Superior temporal gyrus (tissue), 1 donor: ENCODE results near the gene MAGEF1.

Experiments
- DNase-seq: peaks from one replicate; pipeline ENCODE4 v3.0.0-alpha.2; 2016; ENCODE audit errors: extremely low spot score

The MAGEF1 gene, protein sequence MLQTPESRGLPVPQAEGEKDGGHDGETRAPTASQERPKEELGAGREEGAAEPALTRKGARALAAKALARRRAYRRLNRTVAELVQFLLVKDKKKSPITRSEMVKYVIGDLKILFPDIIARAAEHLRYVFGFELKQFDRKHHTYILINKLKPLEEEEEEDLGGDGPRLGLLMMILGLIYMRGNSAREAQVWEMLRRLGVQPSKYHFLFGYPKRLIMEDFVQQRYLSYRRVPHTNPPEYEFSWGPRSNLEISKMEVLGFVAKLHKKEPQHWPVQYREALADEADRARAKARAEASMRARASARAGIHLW

DNA sequence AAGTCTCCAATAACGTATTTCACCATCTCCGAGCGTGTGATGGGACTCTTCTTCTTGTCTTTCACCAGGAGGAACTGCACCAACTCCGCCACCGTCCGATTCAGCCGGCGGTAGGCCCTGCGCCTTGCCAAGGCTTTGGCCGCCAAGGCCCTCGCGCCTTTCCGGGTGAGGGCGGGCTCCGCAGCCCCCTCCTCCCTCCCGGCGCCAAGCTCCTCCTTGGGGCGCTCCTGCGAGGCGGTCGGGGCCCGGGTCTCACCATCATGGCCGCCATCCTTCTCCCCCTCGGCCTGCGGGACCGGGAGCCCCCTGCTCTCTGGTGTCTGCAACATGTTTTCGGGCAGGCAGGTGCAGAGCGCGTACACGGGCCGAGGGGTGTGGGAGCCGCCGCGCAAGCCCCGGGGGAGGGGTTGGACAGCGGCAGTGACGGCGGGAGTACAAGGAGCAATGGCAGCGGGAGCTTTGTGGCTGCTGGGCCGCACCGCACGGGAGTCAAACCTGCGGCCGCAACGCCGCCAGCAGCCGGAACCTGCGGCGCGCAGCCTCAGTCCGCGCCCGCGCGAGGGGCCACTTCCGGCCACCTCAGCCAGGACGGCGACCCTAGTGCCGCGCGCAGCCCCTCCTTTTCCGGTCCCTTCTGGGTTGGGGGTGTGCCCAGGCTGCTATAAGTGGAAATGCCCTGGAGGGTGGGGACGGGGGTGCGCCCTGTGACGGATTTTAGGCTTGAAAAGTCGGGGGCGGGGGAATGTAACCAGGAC, at the start of gene MAGEF1:
Gene MAGEF1 (minus strand): TSS at position 572 of the 755 bp plus-strand sequence. CDS start 243 bp downstream, at position 329.
- peak; percentile 48 for DNase-seq

DNA sequence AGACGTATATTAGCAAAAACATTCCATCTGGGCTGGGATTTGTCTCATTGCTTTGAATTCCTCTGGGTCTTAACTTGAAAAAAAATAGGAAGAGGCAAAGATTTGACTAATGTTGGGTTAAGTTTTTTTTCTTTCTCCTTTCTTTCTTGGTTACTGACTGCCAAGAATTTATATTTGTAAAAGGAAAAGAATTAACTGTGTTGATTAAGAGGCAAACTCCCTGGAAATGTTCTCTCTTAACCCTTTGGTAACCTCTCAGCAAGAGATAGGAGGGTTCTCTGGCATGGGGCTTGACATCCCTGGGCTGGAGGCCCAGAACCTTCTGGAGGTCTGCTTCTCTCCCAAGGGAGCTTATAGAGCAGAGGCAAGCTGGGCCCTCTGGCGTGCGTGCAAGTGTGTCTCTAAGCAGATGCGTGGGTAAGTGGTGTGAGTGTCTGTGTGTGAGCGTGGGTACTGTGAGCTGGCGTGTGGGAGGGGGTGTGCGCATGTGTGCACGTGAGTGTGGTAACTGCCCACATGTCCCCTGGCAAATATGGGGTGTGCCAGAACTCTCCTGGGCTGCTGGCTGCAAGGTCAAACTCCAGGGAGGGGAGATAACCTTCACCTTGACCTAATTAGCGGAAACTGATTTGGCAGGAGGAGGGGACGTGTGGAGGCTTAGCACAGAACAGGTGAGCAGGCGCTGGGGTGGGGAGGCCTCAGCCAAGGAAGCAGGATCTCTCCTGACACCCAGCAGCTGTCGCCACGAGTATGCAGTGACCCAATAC, 49.4 kb upstream of the MAGEF1 start:
- no peak for DNase-seq

DNA sequence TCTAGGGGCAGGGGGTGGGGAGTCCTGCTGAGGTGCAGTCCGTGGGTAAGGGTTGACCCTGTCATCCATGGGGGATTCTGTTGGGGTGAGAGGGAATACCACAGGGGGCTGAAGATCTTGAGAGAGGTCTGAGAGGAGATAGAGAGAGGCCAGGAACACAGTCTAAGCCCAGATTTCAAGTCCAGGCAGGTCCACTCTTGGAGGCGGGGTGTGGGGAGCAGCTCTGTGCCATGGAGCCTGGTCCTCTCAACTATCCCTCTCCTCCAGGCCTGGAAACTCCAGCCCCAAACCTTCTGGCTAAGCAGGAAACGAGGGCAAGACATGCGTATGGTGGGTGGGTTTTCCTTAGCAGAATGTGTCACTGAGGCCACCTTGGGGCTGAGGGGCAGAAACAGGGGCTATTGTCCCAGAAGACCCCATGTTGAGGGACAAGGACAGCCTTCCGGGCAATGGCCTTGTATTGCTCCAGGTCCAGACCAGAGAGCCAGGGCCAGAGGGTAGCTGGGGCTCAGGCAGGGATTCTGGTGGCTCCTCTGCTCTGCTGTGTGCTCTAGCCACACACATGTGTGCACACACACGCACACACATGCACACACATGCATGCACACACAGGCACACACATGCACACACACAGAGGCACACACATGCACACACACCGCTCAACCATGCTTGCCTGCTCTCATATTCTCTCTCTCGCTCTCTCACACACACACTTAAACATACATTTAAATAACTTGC, 48.6 kb upstream of the MAGEF1 start:
- no peak for DNase-seq

DNA sequence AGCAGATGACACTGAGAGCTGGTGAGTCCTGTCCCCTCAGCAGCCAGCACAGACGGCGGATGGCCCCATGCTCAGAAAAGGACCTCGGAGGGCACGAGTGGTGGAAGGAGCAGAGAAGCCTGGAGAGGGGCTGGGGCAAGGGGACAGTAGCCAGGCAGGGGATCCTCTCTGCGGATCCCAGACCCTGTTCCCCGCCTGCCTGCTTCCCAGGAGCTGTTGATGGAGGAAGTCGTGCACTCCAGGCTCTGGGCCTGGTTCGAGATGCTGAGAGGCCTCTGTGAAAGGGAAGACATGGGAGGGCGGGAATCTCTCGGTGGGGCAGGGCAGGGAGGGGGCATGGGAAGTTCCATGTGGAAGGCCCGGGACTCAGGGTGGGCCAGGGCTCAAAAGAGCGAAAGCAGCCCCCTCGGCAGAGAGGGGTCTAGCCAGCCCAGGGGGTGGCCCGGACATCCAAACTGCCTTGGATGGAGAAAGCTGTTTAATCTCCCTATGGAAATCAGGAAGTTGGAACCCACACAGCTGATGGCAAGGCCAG, 47.9 kb upstream of the MAGEF1 start:
- no peak for DNase-seq

DNA sequence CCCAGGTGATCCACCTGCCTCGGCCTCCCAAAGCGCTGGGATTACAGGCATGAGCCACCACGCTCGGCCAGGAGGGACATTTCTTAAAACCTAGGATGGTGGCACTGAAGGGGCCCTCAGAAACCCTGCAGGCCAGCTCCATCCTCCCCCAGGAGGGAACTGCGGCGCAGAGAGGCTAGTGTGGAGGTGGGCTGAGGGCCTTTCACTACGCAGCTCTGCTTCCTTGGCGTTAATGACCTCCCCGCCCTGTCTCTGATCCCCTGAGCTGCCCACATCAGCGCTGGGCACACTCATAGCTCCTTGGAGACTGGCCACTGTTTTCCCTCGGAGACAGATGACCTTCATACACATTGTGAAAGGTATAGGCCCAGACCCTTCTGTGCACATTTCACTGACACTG, 46.2 kb upstream of the MAGEF1 start:
- no peak for DNase-seq

DNA sequence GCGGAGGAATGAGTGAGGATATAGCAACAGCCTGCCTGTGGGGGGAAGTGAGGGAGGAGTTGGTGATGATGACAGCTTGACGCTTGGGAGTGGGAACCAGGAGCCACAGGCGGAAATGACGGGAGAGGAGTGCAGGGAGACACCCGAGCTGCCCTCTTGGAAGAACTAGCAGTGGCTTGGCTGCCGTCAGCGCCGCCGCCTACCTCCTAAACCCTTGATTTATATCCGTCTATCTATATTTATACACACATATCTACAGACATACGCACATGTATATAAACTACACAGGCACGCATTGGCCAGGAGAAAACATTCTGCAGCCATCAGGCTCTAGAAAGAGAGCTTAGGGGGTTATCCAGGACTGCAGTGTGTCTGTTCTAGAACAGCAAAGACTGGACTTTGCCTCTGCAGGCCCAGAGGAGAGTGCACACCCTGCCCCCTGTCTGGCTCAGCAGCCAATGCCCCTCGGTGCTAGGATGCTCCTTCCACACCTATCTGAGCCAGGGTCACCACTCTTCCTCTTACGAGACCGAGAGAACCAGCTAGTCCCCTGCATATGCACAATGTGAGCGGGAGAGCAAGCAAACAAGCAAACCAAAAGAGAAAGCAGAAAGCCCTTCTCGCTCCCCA, 45.3 kb upstream of the MAGEF1 start:
- DNase-seq, result peak; percentile 64

DNA sequence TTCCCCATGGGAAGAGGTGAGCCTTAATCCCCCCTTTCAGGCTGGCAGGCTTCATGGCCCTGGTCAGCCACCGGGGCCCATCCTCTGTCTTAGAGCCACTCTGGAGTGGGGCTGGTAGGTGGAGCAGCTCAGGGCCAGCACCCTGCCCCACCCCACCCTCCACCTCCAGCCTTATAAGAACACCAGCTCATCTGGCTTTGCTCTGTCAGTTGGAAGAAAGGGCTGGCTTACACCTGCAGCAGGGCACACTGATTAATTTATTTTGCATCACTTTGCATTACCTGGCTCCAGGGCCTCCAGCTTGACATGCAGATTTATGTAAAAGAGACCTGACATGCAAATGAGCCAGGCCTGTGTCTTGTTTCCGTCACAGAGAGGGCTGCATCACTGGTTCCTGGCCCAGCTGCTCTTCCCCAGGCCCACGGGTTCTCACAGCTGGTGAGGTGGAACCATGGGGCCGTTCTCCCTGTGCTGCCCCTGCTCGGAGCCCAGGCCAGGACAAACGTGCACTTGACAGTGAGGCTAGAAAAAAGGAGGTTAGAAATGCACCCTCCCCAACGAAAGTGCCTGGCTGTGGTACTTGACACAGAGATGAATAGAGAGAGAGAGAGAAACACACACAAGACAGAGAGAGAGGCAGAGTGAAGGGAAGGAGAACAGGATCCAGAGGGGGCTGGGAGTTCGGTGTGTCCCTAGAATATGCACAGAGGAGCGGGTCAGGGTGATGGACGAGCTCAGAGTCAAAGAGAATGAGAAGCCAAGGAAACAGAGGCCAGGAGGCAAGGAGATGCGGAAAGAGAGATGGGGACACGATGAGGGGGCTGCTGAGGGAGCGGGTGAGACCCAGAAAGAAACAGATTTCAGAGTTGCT, 44.5 kb upstream of the MAGEF1 start:
- DNase-seq, result no peak

DNA sequence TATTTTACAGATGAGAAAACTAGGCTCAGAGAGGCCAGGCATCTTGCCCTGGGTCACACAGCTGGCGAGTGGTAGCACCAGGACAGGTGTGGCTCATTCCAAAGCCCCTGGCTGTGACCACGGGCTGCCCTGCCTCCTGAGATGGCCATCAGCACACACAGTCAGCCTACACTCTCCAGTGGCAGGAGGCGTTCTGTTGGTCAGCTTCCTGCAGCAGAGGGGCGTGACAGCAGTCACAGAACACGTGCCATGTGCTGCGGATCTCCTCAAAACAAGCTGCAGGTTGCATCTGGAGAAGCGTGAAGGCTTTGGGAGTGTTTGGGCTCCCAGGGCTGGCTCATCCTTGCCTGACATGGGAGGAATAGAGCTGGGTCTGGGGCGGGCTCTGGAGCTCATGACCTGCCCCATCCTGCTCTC, 43.5 kb upstream of the MAGEF1 start:
- DNase-seq, result no peak

DNA sequence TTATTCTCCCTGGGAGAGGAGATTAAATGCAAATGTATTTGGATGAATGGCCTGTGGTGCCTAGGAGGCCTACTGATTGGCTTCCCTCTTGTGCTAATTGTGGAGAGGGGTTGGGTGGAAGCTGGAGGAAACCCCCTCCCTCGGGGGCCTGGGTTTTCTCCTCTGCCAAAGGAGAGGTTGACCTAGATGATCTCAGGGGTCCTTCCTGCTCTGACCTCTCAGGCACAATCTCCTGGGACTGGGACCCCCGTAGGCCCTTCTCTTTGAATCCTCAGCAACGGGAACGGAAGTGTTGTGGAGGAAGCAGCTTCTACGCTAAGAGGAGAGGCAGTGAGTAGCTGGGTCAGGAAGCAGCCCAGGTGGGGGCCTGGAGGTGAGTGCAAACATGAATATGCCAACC, 40.5 kb upstream of the MAGEF1 start:
- DNase-seq, result no peak

DNA sequence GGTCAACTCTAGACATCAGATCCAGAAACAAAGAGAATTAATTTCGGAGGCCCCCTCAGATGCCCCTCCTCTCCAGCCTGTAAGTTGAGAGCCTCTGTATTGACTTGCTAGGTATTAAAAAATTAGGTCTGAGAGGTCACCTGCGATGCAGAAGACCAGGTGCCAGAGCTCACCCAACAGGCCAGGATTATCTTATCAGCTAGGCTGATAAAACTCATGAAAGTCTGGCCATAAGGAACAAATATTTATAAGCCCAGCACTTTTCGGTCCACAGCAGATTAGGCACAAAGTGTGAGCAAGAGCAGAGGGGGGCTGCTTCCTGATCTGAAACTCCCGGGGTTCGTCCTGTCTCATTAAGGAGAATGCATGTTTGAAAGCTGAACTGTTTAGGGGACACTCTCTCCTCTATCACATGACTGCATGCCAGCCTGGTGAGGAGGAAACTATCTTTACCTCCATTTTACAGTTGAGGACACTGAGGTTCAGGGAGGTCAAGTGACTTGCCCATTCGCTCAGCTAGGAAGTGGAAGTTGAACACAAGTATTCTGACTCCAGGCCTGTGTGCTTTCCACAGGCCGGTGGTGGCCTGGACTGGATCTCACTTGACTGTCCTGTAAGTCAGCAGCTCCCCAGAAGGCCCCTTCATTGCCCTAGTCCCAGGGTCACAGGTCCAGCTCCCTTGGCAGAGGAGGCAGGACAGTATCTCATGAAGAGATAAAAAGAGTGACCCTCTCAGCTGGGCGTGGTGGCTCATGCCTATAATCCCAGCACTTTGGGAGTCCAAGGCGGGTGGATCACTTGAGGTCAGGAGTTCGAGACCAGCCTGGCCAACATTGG, 39.6 kb upstream of the MAGEF1 start:
- no peak for DNase-seq

DNA sequence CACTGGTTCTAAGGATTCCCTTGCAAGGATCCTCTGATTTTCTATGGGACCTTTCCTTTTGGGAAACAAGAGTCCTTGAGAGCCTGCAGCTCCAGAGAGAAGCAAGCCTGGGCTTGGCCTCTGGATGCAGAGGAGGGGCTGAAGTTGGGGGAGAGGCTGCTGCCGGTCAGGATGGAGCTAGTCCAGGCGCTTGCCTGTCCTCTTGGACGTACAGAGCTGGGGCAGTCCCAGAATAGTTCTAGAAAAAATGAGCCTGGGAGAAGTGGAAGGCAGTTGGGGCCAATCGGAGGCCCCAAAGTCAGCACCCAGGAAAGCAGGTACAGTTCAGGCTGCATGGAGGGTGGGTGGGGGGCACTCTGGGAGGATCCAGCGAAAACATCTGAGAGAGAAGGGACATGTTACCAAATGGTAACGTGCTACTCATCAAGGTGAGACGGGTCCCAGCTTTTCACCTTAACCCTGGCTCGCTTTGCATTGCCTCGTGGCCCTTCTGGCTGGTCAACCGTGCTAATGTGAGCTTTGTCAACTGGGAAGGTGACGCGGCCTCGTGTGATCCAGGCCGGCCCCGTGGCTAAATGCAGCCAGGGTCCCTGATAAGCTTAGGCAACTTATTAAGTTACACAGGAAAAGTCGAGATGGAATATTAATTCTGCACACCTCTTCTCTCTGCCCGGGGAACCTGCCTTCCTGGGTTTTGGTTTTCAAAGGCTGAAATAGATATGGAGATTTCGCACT, 38.7 kb upstream of the MAGEF1 start:
- no peak for DNase-seq

DNA sequence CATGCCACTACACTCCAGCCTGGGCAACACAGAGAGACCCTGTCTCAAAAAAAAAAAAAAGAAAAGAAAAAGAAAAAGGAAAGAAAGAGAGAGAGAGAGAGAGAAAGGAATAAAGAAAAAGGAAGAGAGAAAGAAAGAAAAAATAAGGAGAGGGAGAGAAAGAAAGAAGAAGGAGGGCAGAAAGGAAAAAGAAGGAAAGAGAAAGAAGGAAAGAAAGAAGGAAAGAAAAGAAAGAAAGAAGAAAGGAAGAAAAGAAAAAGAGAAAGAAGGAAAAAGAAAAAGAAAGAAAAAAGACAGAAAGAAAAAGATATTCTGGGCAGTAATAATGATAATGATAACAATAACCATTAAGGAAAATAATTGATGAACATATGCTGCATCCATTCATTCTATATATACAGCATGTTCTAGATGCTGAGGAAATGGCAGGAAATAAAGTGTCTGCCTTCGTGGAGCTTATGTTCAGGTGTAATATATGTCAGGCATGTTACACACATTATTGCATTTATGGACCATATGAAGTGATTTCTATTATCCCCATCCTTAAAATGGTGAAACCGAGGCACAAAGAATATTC, 37.4 kb upstream of the MAGEF1 start:
- no peak for DNase-seq

DNA sequence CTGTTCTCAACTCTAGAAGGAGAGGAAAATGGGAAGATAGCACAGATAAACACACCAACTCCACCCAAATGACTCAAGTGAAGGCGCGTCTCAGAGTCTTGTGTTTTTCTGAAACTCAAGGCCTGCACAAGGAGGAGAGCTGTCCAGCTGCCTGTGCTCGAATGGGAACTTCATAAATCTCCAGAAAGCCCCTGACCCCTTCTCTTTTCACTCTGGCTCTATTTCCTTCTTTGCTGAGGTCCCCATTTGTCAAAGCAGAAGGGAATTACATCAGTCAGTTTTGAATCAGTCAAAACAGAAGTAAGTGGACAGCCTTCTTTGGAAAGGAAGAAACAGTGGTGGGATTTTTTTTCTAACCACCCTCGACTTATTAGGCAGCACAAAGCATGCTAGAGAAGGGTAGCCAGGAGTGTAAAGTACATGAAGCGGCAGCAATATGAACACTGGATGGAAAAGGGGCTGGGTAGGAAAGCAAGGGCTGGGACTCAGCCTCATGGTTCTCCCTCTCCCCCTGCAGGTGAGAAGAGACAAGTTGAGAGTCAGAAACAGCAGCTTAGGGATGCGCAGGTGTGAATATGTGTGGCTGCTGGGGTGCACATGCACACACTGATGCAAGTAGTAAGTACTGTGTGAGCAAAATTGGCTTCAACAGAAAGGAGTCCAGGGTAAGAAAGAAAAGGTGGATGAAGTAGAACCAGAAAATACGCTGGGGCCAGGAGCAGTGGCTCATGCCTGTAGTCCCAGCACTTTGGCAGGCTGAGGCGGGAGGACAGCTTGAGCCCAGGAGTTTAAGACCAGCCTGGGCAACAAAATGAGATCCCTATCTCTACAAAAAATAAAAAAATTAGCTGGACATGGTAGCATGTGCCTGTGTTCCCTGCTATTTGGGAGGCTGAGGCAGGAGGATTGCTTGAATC, 36.6 kb upstream of the MAGEF1 start:
- DNase-seq, result no peak

DNA sequence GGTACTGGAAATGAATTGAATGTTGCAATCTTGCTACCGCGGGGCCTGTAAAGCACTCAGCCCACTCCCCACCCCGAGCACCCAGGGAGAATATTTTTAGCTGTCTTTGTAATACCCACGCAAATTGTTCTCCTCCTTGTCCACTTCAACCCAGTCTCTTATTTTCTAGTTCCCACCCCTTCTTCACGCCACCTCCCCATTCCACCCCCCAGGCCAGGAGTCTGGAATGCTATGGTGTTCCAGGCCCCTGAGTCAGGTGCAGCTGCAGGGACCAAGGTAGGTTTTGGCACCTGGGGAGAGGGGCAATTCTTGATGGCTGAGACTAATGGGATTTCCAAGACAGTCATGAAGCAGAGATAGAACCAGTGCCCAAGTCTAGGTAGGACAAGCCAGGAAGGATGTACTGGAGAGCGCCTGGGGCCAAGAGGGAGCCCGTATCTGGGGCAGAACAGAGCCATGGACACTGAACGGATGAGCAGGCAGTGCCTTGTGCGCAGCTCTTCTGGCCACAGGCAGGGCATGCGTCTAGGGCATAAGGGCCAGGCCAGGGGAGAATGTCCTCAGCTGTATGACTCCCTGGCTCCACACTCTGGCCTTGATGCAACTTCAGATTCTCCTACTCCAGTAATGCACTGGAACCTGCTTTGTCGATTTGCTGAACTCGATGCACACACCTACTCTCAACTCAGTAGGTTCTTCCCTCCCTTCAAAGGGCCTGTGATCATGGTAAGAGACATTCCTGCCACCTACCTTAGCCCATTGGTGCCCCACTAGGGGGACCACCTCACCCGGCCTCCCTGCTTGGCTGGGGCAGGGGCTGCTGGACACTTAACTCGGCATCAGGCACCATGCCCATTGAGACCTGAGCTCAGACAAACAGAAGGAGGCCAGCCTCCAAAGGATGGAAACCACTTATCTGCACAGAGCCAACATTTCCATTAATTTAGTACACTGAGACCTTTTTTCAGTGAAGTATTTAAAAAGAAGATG, 34.6 kb upstream of the MAGEF1 start:
- no peak for DNase-seq

DNA sequence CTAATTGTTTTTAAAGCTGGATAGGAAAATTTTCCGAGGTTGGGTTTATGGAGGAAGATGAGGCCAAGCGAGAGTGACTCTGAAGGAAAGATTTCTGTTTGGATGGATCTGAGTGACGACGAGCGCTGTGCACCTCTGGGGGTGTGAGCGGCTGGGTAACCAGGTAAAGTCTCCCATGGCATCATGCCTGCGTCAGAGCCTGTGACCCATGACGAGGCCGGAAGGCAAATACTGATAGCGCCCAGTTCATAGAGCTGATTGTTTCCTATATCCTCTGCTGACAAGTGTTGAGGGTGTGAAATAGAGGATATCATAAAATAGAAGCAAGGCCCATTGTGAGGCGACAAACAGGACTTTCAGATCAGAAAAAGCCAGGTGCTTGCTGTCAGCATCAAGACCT, 33.7 kb upstream of the MAGEF1 start:
- DNase-seq, result no peak

DNA sequence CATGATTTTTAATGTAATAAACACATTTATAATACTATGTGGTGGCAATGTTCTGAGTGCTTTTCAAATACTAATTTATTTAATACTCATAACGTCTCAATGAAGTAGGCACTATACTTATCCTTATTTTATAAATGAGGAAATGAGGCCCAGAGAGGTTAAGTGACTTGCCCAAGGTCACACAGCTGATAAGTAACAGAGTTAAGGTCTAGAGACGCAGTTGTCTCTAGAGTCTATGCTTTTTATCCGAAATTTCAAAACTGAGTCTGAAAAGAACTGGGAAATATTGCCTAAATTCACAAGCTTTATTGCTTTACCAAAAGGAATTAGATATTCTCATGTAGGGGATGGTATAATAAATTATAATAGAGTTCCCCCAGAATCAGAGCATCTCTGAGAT, 31.4 kb upstream of the MAGEF1 start:
- no peak for DNase-seq
